OCI-LY1 (cell line): Measurements from ENCODE around the gene C11orf24.
A peak's percentile ranks its signal among the peaks of the same experiment; 100 is the strongest.

Experiments used
- H2AFZ ChIP-seq: fragments of 200-600 bp; sonication (generic), shearing (Covaris generic); 2 replicates; pipeline ENCODE4 v1.6.0; 2014; ENCODE audit warnings: antibody characterized with exemption, mild to moderate bottlenecking, low read length
- H3F3A ChIP-seq: fragments of 200-600 bp; sonication (generic), shearing (Covaris generic); 2 replicates; pipeline ENCODE4 v1.6.0; 2014; ENCODE audit warnings: mild to moderate bottlenecking, antibody characterized with exemption, low read length, moderate library complexity; ENCODE audit not compliant: insufficient read depth
- H3K27ac ChIP-seq: fragments of 200-600 bp; sonication (generic); 2 replicates; pipeline ENCODE4 v1.5.1; 2014; ENCODE audit warnings: low read length, mixed run types, mild to moderate bottlenecking, low read depth; ENCODE audit not compliant: poor library complexity, severe bottlenecking
- H3K27me3 ChIP-seq: fragments of 200-600 bp; sonication (generic); 2 replicates; pipeline ENCODE4 v1.6.0; 2014; ENCODE audit warnings: antibody characterized with exemption, mild to moderate bottlenecking, low read length, moderate library complexity; ENCODE audit not compliant: insufficient read depth
- H3K36me3 ChIP-seq: fragments of 200-600 bp; sonication (generic); 2 replicates; pipeline ENCODE4 v1.6.1; 2014; ENCODE audit warnings: mild to moderate bottlenecking, antibody characterized with exemption, low read length, moderate library complexity, mixed read lengths; ENCODE audit not compliant: insufficient read depth
- H3K4me1 ChIP-seq: fragments of 200-600 bp; sonication (generic); 2 replicates; pipeline ENCODE4 v1.5.1; 2014; ENCODE audit warnings: mild to moderate bottlenecking, low read length, moderate library complexity; ENCODE audit not compliant: insufficient read depth, severe bottlenecking
- H3K4me2 ChIP-seq: fragments of 200-600 bp; sonication (generic), shearing (Covaris generic); 2 replicates; pipeline ENCODE4 v1.6.1; 2014; ENCODE audit warnings: low read length
- H3K4me3 ChIP-seq: fragments of 200-600 bp; sonication (generic); 2 replicates; pipeline ENCODE4 v1.5.1; 2014; ENCODE audit warnings: low read length, low read depth, mild to moderate bottlenecking, mixed read lengths; ENCODE audit not compliant: poor library complexity, severe bottlenecking
- H3K79me2 ChIP-seq: fragments of 200-600 bp; shearing (Covaris generic); 2 replicates; pipeline ENCODE4 v1.6.1; 2016; ENCODE audit warnings: mixed run types, low read length, mixed read lengths; ENCODE audit not compliant: insufficient read depth
- H3K9ac ChIP-seq: fragments of 200-600 bp; sonication (generic), shearing (Covaris generic); 2 replicates; pipeline ENCODE4 v1.6.1; 2014; ENCODE audit warnings: mild to moderate bottlenecking, low read length, mixed read lengths
- H3K9me2 ChIP-seq: fragments of 200-600 bp; sonication (generic), shearing (Covaris generic); 2 replicates; pipeline ENCODE4 v1.6.1; 2014; ENCODE audit warnings: low read depth, mild to moderate bottlenecking, low read length, mixed read lengths
- H3K9me3 ChIP-seq: fragments of 200-600 bp; shearing (Covaris generic); 2 replicates; pipeline ENCODE4 v1.6.1; 2014; ENCODE audit warnings: low read length, mixed read lengths
- H4K20me1 ChIP-seq: fragments of 200-600 bp; sonication (generic), shearing (Covaris generic); 2 replicates; pipeline ENCODE4 v1.6.0; 2016; ENCODE audit warnings: mild to moderate bottlenecking, low read length; ENCODE audit not compliant: insufficient read depth
- EZH2 ChIP-seq: fragments of 200-600 bp; sonication (generic), shearing (Covaris generic); IDR thresholded peaks from 2 replicates; pipeline ENCODE4 v1.8.0; 2017; ENCODE audit warnings: borderline replicate concordance, mixed run types, mild to moderate bottlenecking, antibody characterized with exemption, low read length, moderate library complexity, mixed read lengths
- TF ChIP-seq, protein P1 (sequence below): fragments of 200-600 bp; sonication (generic), shearing (Covaris generic); IDR thresholded peaks from 2 replicates; pipeline ENCODE4 v1.5.1; 2017; ENCODE audit warnings: mild to moderate bottlenecking, antibody characterized with exemption, low read length, moderate library complexity, mixed read lengths

The C11orf24 gene

DNA sequence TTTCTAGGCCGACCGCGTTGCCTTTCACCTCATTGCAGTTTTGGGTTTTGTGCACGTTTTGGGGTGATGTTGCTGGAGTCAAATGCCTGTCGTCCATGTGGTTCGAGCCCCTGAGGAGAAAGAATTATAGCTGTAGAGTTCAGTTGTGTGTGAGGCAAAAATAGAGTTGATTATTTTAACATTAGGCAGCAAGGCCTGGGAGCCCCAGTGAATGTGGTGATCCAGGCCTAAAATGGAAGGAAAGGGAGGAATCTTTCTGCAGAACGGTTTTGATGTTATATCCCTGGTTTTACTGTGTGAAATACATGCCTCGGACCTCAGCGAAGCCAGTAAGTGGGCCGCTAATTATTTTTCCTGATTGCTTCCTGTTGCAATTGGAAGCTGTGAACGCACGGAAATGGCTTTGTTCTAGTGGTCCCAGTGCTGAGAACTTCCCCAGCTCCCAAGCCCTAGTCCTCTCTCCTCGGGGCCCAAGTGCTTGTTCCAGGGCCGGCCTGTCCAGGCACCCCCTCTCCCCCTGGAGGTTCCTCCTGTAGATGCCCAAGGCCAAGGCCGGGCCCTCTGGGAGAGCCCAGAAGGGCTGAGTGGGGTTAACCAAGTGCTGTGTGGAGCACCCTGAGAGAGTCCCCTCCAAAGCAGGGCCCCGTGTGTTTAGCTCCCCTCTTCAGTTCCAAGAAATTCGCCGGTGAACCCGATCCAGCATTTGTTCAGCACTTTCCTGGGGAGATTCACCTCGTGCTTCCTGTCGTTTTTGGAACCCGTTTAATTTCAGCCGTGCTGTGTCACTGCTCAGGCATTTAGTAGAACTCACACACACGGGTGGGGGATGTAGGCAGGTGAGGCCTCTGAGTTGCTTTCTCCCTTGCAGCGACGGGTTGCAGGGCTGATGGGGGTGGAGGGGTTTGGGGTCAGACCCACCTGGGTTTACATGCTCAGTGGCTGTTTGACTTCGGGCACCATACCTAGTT, 42.7 kb upstream of the C11orf24 start:
- Histone ChIP-seq H3K4me2 (no peak overlapping the region), H3K9me3 (no peaks in the 10 kb centered on the region), H3K79me2 (no peaks in the 10 kb centered on the region), H2AFZ (no peak overlapping the region), H3K9ac (no peak overlapping the region), H3K4me1 (no peaks in the 10 kb centered on the region), H3F3A (no peaks in the 10 kb centered on the region), H3K4me3 (no peak overlapping the region), H4K20me1 (no peaks in the 10 kb centered on the region), H3K27ac (no peak overlapping the region), H3K27me3 (peaks cover 12% of the 10 kb centered on the region; the same call in 1 of the 2 replicates), H3K9me2 (no peaks in the 10 kb centered on the region), H3K36me3 (no peaks in the 10 kb centered on the region)
- TF ChIP-seq EZH2: no peak
- TF ChIP-seq, protein P1, sequence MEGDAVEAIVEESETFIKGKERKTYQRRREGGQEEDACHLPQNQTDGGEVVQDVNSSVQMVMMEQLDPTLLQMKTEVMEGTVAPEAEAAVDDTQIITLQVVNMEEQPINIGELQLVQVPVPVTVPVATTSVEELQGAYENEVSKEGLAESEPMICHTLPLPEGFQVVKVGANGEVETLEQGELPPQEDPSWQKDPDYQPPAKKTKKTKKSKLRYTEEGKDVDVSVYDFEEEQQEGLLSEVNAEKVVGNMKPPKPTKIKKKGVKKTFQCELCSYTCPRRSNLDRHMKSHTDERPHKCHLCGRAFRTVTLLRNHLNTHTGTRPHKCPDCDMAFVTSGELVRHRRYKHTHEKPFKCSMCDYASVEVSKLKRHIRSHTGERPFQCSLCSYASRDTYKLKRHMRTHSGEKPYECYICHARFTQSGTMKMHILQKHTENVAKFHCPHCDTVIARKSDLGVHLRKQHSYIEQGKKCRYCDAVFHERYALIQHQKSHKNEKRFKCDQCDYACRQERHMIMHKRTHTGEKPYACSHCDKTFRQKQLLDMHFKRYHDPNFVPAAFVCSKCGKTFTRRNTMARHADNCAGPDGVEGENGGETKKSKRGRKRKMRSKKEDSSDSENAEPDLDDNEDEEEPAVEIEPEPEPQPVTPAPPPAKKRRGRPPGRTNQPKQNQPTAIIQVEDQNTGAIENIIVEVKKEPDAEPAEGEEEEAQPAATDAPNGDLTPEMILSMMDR: no peak

DNA sequence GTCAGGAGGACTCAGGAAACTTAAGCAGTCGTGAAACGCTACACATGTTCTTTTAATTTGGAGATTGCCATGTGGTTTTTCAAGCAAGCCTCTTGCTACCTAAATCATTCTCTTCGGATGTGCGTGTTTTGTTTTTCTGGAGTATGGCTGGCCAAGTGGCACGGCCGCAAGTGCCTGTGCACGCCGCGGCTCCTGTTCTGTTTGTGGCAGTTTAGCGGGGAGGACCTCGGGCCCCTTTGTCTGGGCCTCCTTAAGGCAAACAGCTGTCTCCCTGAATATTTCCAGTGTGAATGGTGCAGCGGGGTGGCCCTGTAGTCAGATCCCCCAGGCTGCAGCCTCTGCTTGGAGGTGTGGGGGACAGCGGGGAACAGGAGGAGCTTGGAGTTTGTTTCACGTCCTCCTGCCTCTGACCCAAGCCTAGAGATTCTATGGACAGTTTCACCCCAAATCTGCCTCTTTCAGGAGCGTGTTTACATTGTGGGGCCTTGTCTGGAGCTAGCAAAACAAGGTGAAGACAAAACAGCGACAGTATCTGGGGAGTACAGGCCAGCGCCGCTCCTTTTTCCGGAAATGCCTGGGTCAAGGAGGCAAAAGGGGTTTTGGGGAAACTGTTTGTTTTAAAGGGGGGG, 41.9 kb upstream of the C11orf24 start:
- TF ChIP-seq EZH2: no peak
- TF ChIP-seq, protein P1: no peak
- peaks cover 12% of the 10 kb centered on the region; the same call in 1 of the 2 replicates for H3K27me3 ChIP-seq
- no peak overlapping the region for H3K4me2 ChIP-seq
- no peaks in the 10 kb centered on the region for H4K20me1 ChIP-seq
- no peaks in the 10 kb centered on the region for H3K79me2 ChIP-seq
- no peaks in the 10 kb centered on the region for H3K9me3 ChIP-seq
- H2AFZ ChIP-seq: no peak overlapping the region
- no peaks in the 10 kb centered on the region for H3F3A ChIP-seq
- H3K9me2 ChIP-seq: no peaks in the 10 kb centered on the region
- no peaks in the 10 kb centered on the region for H3K4me1 ChIP-seq
- no peak overlapping the region for H3K4me3 ChIP-seq
- no peak overlapping the region for H3K27ac ChIP-seq
- no peak overlapping the region for H3K9ac ChIP-seq
- no peaks in the 10 kb centered on the region for H3K36me3 ChIP-seq

DNA sequence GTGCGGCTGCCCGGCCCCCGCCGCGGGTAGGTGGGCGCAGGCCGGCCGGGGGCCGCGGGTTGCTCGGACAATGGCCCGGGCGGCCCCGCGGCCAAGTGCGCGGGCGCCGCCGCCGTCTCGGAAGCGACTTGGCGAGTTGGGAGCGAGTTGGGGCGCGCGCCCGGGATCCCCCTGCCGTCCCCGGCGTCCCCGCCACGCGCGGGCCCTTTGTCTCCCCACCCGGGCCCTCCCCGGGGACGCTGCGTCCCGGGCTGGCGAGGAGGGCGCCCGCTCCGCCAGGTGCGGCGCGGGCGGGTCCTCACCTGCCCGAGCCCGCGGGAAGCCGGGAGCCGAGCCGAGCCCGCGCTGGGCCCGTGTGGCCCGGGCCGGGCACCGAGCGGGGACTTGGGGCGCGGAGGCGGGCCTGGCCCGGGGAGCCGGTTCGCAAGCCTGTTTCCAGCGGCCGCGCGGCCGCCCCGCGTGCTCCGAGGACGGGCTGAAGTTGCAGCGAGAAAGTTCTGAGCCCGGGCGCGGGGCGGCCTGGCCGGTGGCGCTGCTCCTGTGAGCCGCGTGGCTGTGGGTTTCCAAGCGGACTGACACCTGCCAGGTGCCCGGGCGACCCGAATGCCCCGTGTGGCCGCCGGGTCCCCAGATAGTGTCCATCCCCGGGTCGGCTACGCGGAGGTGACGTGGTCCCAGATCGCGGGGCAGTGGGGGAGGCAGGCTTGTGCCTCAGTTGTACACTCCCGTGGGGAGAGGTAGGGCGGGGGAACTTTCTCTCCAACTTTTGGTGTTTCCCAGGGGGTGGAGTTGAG, 41.2 kb upstream of the C11orf24 start:
- no peak overlapping the region for H2AFZ ChIP-seq
- H4K20me1 ChIP-seq: no peaks in the 10 kb centered on the region
- no peaks in the 10 kb centered on the region for H3F3A ChIP-seq
- H3K27me3 ChIP-seq: peaks cover 12% of the 10 kb centered on the region; the same call in 1 of the 2 replicates
- no peak overlapping the region for H3K9ac ChIP-seq
- no peaks in the 10 kb centered on the region for H3K36me3 ChIP-seq
- H3K79me2 ChIP-seq: no peaks in the 10 kb centered on the region
- H3K9me3 ChIP-seq: no peaks in the 10 kb centered on the region
- TF ChIP-seq, protein P1: no peak
- no peak for TF ChIP-seq EZH2
- 0 out of 2 replicates have a peak overlapping the region, but pooled peaks have one; percentile 7 for H3K4me2 ChIP-seq
- no peak overlapping the region for H3K27ac ChIP-seq
- no peaks in the 10 kb centered on the region for H3K4me1 ChIP-seq
- H3K9me2 ChIP-seq: no peaks in the 10 kb centered on the region
- H3K4me3 ChIP-seq: no peak overlapping the region
